Inflammatory macrophage treated with lipopolysaccharide for 4 hours (primary cell): Measurements from ENCODE around the gene PHLDA2.

Source experiments
- DNase-seq: peaks from one replicate; pipeline ENCODE4 v3.0.0-alpha.2; 2020

The PHLDA2 gene

DNA sequence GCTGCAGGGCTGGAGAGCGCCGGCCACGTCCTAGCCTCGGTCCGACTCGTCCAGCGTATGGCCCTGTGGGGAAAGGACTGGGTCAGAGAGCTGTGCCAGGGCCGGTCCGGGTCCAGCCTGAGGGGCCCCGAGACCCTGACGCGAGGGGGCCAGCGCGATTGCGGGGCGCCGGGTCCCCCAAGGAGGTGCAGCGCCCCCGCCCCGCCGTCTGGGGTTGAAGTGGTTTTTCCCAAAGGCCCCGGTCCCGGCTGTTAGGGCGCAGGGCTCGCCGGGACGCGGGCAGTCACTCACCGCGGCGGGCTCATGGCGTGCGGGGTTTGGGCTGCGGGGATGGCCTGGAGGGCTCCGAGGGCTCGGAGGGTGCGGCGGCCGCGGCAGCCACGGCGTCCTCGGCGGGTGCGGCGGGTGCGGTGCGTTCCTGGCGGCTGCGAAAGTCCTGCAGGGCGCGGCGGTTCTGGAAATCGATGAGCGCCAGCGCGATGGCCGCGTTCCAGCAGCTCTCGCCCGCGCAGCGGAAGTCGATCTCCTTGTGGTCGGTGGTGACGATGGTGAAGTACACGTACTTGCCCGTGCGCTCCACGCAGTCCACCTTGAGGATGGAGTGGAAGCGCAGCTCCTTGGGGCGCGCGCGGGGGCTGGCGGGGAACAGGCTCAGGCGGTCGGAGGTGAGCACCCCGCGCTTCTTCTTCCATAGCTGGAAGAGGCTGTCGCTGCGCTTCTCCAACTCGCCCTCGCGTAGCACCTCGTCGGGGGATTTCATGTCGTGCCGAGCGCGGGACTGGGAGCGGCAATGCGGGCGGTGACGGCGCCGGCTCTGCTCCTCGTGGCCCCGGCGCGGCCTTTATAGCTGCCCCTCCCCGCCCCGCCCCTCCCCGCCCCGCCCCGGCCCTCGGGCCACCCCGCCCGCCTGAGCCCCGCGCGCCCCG is at the start of gene PHLDA2:
Gene PHLDA2 (minus strand): TSS at position 816 of the 926 bp plus-strand sequence. CDS start 56 bp downstream, at position 760.
- peak; percentile 71 for DNase-seq

DNA sequence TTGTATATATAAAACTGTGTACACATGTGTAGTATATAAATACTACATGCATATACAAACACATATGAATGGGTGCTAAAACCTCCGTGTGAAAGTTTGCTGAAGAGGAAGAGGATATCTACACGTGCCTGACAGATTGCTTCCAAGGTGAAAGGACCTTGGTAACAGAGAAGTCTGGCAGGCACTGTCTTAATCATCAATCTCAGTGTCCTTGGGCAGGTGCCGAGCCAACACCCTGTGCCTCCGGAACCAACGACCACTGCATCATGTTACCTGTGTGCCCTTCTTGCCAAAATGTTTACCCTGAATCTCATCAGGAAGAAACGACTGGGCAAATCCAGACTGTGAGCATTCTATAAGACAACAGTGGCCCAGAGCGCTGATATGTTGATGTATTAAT is 47.9 kb upstream of the PHLDA2 start:
- no peak for DNase-seq

GRCh38 chr11:2976294-2977063 is 47.3 kb upstream of the PHLDA2 start:
- DNase-seq, result no peak

DNA sequence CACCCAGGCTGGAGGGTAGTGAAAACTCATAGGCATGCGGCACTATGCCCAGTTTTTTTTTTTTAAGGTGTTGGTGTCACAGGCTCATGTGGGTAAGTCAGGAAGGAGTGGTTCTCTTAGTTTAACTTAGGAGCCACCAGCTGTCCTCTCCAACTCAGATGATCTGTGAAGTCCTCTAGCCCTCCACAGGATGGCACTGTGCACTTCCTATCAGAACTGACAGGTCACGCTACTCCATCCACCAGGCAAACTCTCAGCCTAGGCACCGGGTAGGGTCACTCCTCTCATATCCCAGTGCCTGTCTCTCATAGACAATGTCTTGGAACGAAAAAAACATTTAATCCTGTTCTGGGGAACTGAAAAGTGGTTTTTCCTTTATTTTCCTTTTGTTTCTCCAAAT is 46.4 kb upstream of the PHLDA2 start:
- peak; percentile 61 for DNase-seq

- no peak for DNase-seq
Observed at GRCh38 chr11:2974272-2974671, 45.1 kb upstream of the PHLDA2 start.

DNA sequence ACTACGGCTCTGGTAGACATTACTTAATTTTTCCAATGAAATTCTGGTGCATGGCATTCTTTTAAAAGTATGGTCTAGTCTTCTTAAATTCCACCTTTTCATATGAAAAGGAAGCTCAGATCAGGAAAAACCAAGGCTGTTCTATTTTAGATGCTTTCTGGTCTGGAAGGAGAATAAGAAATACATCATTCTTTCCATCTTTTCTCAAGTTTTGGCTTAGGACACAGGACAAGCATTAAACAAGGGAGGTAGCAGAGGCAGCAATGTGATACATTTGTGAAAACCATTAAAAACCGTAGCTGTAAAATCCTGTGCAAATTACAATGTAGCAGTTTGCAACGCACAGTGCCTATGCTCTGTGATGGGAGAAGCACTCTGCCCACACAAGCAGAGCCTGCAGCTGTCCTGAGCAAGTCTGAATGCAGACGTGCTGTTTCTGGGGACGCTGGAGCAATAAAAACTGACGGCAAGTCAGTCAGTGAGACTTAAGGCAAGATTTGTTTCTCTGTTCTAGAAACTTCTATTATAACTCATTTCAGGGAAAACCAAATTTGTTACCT is 39.2 kb upstream of the PHLDA2 start:
- DNase-seq, result no peak

DNA sequence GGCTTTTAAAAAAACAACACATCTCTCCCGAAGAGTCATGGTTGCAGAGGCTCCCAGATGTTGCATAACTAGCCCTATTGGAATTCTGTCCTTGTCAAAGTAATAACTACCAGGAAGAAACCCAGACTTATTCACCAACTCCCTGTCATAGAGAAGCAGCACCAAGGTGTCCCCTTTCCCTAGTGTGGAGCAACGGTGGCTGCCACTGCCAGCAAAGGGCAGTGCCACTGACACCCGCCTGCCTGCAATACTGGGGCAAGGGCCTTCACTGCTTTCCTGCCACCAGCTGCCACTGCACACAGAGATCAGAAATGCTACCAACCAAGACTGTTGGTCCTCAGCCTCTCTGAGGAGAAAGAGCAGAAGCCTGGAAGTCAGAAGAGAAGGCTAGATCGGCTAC is 35.6 kb upstream of the PHLDA2 start:
- no peak for DNase-seq

- no peak for DNase-seq
Observed at GRCh38 chr11:2963761-2964160, 34.5 kb upstream of the PHLDA2 start.

DNA sequence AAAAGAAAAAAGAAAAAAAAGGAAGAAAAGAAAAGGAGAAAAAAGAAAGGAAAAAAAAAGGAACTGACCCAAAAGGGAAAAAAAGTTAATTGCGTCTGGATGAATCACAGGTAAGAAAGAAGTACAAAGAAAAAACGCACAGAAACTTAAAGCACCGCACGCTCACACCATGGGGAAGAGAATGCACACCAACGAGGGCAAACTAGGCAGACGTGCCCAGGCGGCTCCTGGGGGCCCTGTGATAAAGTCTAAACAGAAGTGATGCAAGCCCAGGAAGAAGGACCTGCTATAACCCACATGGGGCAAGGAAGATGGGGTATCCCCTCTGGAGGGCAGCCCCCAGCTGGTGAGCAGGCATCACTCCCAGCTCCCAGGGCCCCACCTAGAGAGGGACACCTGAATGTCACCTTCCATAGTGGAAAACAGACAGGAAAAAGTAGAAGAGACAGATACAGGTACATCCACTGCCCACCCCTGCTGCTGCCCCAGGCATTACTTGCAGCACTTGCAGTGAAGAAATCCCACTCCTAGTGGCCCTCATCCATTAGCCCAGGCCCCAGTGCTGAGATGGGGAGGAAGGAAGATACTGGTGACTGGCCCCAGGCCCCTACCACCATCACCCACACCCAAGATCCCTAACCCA is 34.0 kb upstream of the PHLDA2 start:
- no peak for DNase-seq

DNA sequence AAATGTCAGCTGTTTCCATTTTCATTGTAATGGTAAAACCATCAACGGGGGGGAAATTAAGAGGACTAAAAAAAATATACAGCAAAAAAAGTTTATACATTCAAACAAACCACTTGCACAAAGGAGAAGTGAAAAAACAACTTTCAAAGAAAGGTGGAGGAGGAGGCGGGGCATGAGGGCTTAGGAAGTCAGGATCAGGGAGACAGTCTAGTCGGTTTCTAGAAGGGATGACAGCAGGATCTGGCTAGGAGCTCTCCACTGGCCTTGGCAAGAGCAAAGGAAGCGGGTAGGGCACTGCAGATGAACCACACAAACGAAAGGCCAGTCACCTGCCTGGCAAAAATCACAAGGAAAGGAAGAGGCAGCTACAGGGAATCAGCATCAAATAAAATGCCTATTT is 31.9 kb upstream of the PHLDA2 start:
- no peak for DNase-seq

DNA sequence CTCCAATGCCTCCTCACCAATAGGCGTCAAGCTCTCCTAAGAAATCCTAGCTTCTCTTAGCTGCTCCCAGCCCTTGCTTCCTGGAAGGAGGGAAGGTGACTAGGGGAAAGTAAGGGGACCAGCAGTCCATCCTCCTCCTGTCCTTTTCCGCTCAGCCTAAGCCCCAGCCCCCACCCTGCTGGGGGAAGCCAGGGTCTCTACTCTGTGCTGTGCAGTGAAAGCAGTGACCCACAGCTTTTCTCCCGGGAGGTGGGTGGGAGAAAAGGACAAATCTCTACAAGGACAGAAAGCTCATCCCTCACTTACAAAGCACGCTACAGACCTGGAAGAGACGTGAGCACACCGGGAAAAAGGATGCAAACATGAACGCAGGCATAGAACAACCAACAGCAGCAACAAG is 30.9 kb upstream of the PHLDA2 start:
- no peak for DNase-seq

GRCh38 chr11:2958251-2958650 is 29.0 kb upstream of the PHLDA2 start:
- peak; percentile 52 for DNase-seq

DNA sequence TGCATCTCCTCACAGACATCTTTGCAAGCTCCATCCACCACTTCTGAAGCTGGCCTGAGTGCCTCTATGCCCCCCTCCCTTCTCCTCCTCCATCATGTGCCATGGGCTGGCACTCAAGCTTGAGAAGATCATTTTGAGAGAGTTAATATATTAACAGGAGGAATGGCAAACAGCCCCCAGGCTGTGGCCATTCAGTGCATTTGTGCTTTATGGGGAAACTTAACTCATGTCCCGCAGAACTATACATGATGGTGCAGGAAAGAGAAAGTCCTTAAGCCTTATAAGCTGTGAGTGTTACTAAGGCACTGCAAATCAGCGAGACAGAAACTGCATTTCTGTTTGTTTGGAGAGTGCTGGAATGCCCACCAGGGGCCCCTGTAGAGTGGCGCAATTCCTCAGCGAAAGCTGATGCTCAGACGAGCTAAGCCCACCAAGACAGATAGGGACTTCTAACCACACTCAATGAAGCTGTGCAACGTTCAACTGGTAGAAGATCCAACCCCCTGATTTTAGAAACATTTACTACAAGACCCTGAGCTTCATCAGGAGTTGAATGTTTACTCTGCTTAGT is 26.8 kb upstream of the PHLDA2 start:
- no peak for DNase-seq

GRCh38 chr11:2954263-2954662 is 25.0 kb upstream of the PHLDA2 start:
- no peak for DNase-seq

- peak; percentile 42 for DNase-seq
Observed at GRCh38 chr11:2952290-2952689, 23.1 kb upstream of the PHLDA2 start.

- DNase-seq, result no peak
Observed at GRCh38 chr11:2951231-2952110, 22.3 kb upstream of the PHLDA2 start.

DNA sequence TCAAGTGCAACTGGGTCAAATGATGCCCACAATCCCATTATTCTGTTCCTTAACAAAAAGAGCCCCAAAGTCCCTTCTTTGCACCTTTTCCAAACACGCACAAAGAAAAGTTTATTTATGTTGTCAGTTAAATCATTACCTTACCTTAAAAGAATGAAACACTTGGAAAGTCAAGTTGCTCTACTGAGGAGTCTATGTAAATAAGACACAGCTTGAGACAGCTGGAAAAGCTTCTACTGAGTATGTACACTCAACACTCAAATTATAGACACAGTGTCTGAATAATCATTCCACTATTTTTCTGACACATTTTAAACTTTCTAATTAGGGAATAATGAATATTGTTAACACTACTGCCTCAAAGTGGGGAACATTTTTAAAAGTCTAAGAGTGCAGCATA is 21.6 kb upstream of the PHLDA2 start:
- DNase-seq, result no peak

DNA sequence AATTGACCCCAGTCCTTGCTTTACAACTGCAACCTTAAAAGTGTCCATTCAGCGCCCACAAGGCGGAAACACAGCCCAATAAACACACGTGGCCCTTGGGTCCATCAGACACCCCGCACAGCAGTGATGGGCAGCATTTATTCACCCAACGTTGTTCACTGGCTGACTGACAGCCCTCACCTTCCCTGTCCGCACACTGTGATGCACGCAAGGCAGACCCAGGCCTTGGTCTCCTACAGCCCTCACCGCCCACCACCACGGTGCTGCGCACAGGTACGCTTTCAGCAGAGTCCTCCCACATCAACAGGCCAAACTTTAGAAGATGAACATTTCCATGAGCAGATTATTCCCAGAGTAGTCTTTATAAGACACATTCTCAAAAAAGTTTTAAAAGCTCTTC is 20.7 kb upstream of the PHLDA2 start:
- no peak for DNase-seq

- DNase-seq, result no peak
Observed at GRCh38 chr11:2947744-2948143, 18.5 kb upstream of the PHLDA2 start.

DNA sequence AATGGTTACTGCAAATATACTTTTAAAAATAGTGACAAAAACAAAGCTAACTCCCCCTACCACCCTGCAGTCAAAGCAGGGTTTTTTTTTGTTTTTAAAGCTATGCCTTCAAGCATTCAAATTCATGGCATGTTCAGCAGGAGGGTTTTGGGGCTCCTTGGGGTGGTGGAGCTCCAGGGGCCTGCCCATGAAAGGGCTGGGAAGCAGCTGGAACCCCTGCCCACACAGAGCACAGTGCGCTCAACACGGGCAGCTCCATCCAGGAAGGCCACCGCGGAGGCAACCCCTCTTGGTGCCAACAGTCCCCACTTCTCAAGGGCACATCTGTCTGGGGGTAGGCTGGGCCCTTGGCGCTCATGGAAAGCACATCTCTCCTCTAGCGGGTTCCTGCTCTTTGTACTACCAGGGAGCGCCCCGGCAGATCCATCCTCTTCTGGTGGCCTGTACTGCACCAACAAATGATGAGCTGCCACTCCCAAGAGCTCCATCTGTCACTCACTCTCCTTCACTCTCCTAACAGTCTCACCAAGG is 16.6 kb upstream of the PHLDA2 start:
- no peak for DNase-seq

GRCh38 chr11:2945031-2945756 is 16.0 kb upstream of the PHLDA2 start:
- DNase-seq, result peak; percentile 99
